GM20000 (cell line): Measurements from ENCODE around the gene NAGPA.
A peak's percentile ranks its signal among the peaks of the same experiment; 100 is the strongest.

Experiments used
- DNase-seq: peaks from one replicate; pipeline ENCODE4 v3.0.0; 2012; ENCODE audit warnings: low spot score
- CTCF ChIP-seq: IDR thresholded peaks from 2 replicates; pipeline ENCODE4 v1.5.1; 2012; ENCODE audit warnings: mild to moderate bottlenecking, control low read depth; ENCODE audit errors: extremely low read depth, missing control alignments

Gene NAGPA

GRCh38 chr16:5044011-5044540 lies 10.3 kb upstream of the NAGPA start:
- no peak for DNase-seq
- no peak for TF ChIP-seq CTCF

GRCh38 chr16:5042574-5043171 lies 8.9 kb upstream of the NAGPA start:
- DNase-seq = no peak
- TF ChIP-seq CTCF = no peak

- DNase-seq = peak; percentile 67
- no peak for TF ChIP-seq CTCF
Measured at GRCh38 chr16:5041600-5042133, 7.9 kb upstream of the NAGPA start.

GRCh38 chr16:5040451-5040850 lies 6.7 kb upstream of the NAGPA start:
- DNase-seq = no peak
- no peak for TF ChIP-seq CTCF

- TF ChIP-seq CTCF = no peak
- no peak for DNase-seq
Measured at GRCh38 chr16:5036228-5037156, 2.8 kb upstream of the NAGPA start.

GRCh38 chr16:5035909-5036227 lies 2.1 kb upstream of the NAGPA start:
- no peak for TF ChIP-seq CTCF

GRCh38 chr16:5034167-5034523 lies 410 bp upstream of the NAGPA start:
- TF ChIP-seq CTCF = no peak
- no peak for DNase-seq

More at GRCh38 chr16:5035909-5036227, 2.1 kb upstream of the NAGPA start:
- DNase-seq = no peak
